ENCODE results near the gene DNPEP.
"Not testable (repeated sequence)": the region's sequence is repeated elsewhere in the genome, so short reads cannot be mapped to it uniquely, and the experiment has no call there.

DNPEP gene

DNA sequence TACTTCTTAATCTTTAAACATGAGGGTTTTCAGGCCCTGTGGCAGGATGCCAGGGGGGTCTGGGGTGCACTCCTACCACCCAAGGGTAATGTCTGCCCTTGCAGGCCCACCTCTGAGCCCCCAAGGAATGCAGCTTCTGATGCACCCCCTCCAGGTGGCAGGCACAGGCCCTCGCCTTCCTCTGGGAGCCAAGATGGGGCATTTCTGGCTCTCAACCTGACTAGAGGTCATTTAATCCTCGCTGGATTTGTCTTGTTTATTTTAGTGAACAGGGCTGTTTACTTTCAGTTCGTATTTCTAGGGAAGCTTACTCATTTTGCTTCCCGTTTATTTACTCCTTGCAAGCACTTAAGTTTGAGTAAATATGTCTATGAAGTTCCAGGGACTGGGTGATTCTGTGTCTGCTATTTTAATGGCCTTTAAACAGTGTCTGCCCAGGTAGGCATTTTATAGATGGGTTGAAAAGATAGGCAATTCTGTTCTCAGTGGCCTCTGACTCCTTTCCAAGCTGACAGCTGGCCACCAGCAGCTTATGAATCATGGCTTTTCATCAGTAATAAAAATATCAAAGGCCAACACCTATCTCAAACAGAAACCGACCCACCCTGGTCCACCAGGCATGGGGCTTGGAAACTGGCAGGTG lies 11.1 kb upstream of the DNPEP start:
- Histone ChIP-seq H3K36me3 (ENCODE audit: insufficient read depth, low read length) (no peaks in the 10 kb centered on the region), H3K4me1 (ENCODE audit: insufficient read depth, low read length, severe bottlenecking) (no peaks in the 10 kb centered on the region), H3K9me3 (ENCODE audit: low read length) (no peaks in the 10 kb centered on the region), H3K4me2 (ENCODE audit: low read length) (no peak overlapping the region), H3K4me3 (ENCODE audit: low read depth, low read length, poor library complexity, severe bottlenecking) (no peak overlapping the region), H2AFZ (ENCODE audit: low read length) (no peak overlapping the region), H3K79me2 (ENCODE audit: insufficient read depth, low read length) (no peaks in the 10 kb centered on the region), H3K9me2 (ENCODE audit: low read depth, low read length) (no peaks in the 10 kb centered on the region), H3F3A (ENCODE audit: insufficient read depth, low read length) (no peaks in the 10 kb centered on the region), H3K27me3 (ENCODE audit: insufficient read depth, low read length) (no peaks in the 10 kb centered on the region; the same call in 1 of the 2 replicates), H4K20me1 (ENCODE audit: insufficient read depth, low read length) (no peaks in the 10 kb centered on the region), H3K27ac (ENCODE audit: low read depth, low read length, poor library complexity, severe bottlenecking) (no peak overlapping the region), H3K9ac (ENCODE audit: low read length) (no peak overlapping the region)
- no peak for TF ChIP-seq EZH2 (IDR thresholded peaks at IDR 0.05; ENCODE audit: borderline replicate concordance, low read length)

GRCh38 chr2:219396863-219397457 lies 9.2 kb upstream of the DNPEP start:
- H3K27ac ChIP-seq (ENCODE audit: low read depth, low read length, poor library complexity, severe bottlenecking) = no peak overlapping the region
- H3K9ac ChIP-seq (ENCODE audit: low read length) = no peak overlapping the region
- no peak overlapping the region for H2AFZ ChIP-seq (ENCODE audit: low read length)
- TF ChIP-seq EZH2 (IDR thresholded peaks at IDR 0.05; ENCODE audit: borderline replicate concordance, low read length) = no peak
- TF ChIP-seq, protein P1, sequence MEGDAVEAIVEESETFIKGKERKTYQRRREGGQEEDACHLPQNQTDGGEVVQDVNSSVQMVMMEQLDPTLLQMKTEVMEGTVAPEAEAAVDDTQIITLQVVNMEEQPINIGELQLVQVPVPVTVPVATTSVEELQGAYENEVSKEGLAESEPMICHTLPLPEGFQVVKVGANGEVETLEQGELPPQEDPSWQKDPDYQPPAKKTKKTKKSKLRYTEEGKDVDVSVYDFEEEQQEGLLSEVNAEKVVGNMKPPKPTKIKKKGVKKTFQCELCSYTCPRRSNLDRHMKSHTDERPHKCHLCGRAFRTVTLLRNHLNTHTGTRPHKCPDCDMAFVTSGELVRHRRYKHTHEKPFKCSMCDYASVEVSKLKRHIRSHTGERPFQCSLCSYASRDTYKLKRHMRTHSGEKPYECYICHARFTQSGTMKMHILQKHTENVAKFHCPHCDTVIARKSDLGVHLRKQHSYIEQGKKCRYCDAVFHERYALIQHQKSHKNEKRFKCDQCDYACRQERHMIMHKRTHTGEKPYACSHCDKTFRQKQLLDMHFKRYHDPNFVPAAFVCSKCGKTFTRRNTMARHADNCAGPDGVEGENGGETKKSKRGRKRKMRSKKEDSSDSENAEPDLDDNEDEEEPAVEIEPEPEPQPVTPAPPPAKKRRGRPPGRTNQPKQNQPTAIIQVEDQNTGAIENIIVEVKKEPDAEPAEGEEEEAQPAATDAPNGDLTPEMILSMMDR (IDR thresholded peaks at IDR 0.05; ENCODE audit: low read length) = no peak
- H3K79me2 ChIP-seq (ENCODE audit: insufficient read depth, low read length) = no peaks in the 10 kb centered on the region
- no peaks in the 10 kb centered on the region for H3K9me3 ChIP-seq (ENCODE audit: low read length)
- H3K9me2 ChIP-seq (ENCODE audit: low read depth, low read length) = no peaks in the 10 kb centered on the region
- no peaks in the 10 kb centered on the region; the same call in 1 of the 2 replicates for H3K27me3 ChIP-seq (ENCODE audit: insufficient read depth, low read length)
- H3K36me3 ChIP-seq (ENCODE audit: insufficient read depth, low read length) = no peaks in the 10 kb centered on the region
- no peak overlapping the region for H3K4me3 ChIP-seq (ENCODE audit: low read depth, low read length, poor library complexity, severe bottlenecking)
- H3F3A ChIP-seq (ENCODE audit: insufficient read depth, low read length) = no peaks in the 10 kb centered on the region
- H4K20me1 ChIP-seq (ENCODE audit: insufficient read depth, low read length) = no peaks in the 10 kb centered on the region
- H3K4me2 ChIP-seq (ENCODE audit: low read length) = no peak overlapping the region
- H3K4me1 ChIP-seq (ENCODE audit: insufficient read depth, low read length, severe bottlenecking) = no peaks in the 10 kb centered on the region

DNA sequence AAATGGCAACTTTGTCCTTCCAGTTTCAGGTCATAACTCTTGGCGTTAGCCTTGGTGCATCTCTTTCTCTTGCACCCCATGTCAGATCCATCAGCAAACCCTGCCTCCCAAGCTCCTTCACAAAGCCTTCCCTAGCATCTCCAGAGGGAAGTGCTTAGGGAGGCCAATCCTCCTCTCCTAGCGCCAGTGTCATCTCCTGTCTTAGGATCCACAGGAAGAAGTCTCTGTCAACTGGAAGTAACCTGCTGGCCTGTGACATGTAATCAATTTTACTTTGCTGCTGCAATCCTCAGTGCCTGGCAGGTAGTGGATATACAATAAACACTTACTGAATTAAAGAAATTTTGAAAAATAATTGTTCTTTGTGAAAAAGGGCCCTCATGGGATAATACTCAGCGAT lies 7.9 kb upstream of the DNPEP start:
- no peaks in the 10 kb centered on the region for H3K36me3 ChIP-seq (ENCODE audit: insufficient read depth, low read length)
- no peak overlapping the region for H3K9ac ChIP-seq (ENCODE audit: low read length)
- H3K4me3 ChIP-seq (ENCODE audit: low read depth, low read length, poor library complexity, severe bottlenecking) = no peak overlapping the region
- H3K4me2 ChIP-seq (ENCODE audit: low read length) = no peak overlapping the region
- no peak overlapping the region for H3K27ac ChIP-seq (ENCODE audit: low read depth, low read length, poor library complexity, severe bottlenecking)
- no peaks in the 10 kb centered on the region for H3K9me2 ChIP-seq (ENCODE audit: low read depth, low read length)
- no peaks in the 10 kb centered on the region for H3K9me3 ChIP-seq (ENCODE audit: low read length)
- no peaks in the 10 kb centered on the region for H4K20me1 ChIP-seq (ENCODE audit: insufficient read depth, low read length)
- no peak for TF ChIP-seq EZH2 (IDR thresholded peaks at IDR 0.05; ENCODE audit: borderline replicate concordance, low read length)
- TF ChIP-seq, protein P1 (IDR thresholded peaks at IDR 0.05; ENCODE audit: low read length) = no peak
- H3K4me1 ChIP-seq (ENCODE audit: insufficient read depth, low read length, severe bottlenecking) = no peaks in the 10 kb centered on the region
- no peaks in the 10 kb centered on the region for H3K79me2 ChIP-seq (ENCODE audit: insufficient read depth, low read length)
- H2AFZ ChIP-seq (ENCODE audit: low read length) = no peak overlapping the region
- no peaks in the 10 kb centered on the region for H3F3A ChIP-seq (ENCODE audit: insufficient read depth, low read length)
- H3K27me3 ChIP-seq (ENCODE audit: insufficient read depth, low read length) = no peaks in the 10 kb centered on the region; the same call in 1 of the 2 replicates

- H3K4me2 ChIP-seq (ENCODE audit: low read length); H3F3A ChIP-seq (ENCODE audit: insufficient read depth, low read length); H3K9ac ChIP-seq (ENCODE audit: low read length); H2AFZ ChIP-seq (ENCODE audit: low read length); H3K36me3 ChIP-seq (ENCODE audit: insufficient read depth, low read length); H3K4me3 ChIP-seq (ENCODE audit: low read depth, low read length, poor library complexity, severe bottlenecking); H3K9me3 ChIP-seq (ENCODE audit: low read length); H3K9me2 ChIP-seq (ENCODE audit: low read depth, low read length); H3K79me2 ChIP-seq (ENCODE audit: insufficient read depth, low read length); H3K27ac ChIP-seq (ENCODE audit: low read depth, low read length, poor library complexity, severe bottlenecking); H3K4me1 ChIP-seq (ENCODE audit: insufficient read depth, low read length, severe bottlenecking); H3K27me3 ChIP-seq (ENCODE audit: insufficient read depth, low read length); H4K20me1 ChIP-seq (ENCODE audit: insufficient read depth, low read length): not testable (repeated sequence)
Measured at GRCh38 chr2:219395056-219395455, 7.3 kb upstream of the DNPEP start.
